HEK293 (cell line): ENCODE data around the gene ERCC2.

Experiments
- CTCF ChIA-PET: fragments of 350-600 bp; formaldehyde crosslinking; extraction: SDS; loops from one replicate; lab custom pipeline; 2021; ENCODE audit warnings: antibody characterized with exemption; lab: Yijun Ruan, JAX
- POLR2A ChIA-PET: fragments of 300-600 bp; formaldehyde crosslinking; extraction: SDS; loops from one replicate; lab custom pipeline; 2020; ENCODE audit warnings: antibody characterized with exemption, inconsistent platforms; lab: Yijun Ruan, JAX
- H3K27ac ChIP-seq: fragments of 200-500 bp; sonication (Bioruptor generic); 2 replicates; pipeline ENCODE4 v1.5.1; 2014; ENCODE audit warnings: low read depth, low read length, control low read depth, inconsistent platforms; ENCODE audit errors: extremely low read depth
- H3K36me3 ChIP-seq, 2 experiments: fragments of 200-500 bp in 1 of 2; sonication (Bioruptor generic) in 1 of 2; 1 replicate in 1 of 2; 2 replicates in 1 of 2; pipeline ENCODE4 v1.5.1; 2014 to 2017; ENCODE audit warnings: inconsistent platforms in 2 of 2, low read length in 2 of 2; ENCODE audit not compliant: control insufficient read depth in 2 of 2, insufficient read depth in 1 of 2
- H3K4me1 ChIP-seq: fragments of 200-500 bp; sonication (Bioruptor generic); 2 replicates; pipeline ENCODE4 v1.5.1; 2014; ENCODE audit warnings: mild to moderate bottlenecking, low read length, inconsistent platforms; ENCODE audit not compliant: control insufficient read depth, insufficient read depth
- H3K4me3 ChIP-seq: 2 replicates; pipeline ENCODE4 v1.5.1; 2011; ENCODE audit warnings: low read depth, mild to moderate bottlenecking, control low read depth, low read length, moderate library complexity
- H3K9me3 ChIP-seq: fragments of 200-500 bp; sonication (Bioruptor generic); 2 replicates; pipeline ENCODE4 v1.5.1; 2014; ENCODE audit warnings: low read depth, low read length, inconsistent platforms; ENCODE audit not compliant: control insufficient read depth, insufficient read depth
- BCL11B ChIP-seq: fragments of 450-650 bp; formaldehyde crosslinking; IDR thresholded peaks from 2 replicates; pipeline ENCODE4 v1.5.1; 2016; ENCODE audit warnings: low read depth, missing biosample characterization, missing genetic modification characterization
- EGR2 ChIP-seq: fragments of 450-650 bp; formaldehyde crosslinking; IDR thresholded peaks from 2 replicates; pipeline ENCODE4 v1.5.1; 2016; ENCODE audit warnings: low read depth, missing biosample characterization, missing genetic modification characterization
- GLIS1 ChIP-seq: fragments of 450-650 bp; formaldehyde crosslinking; IDR thresholded peaks from 2 replicates; pipeline ENCODE4 v1.5.1; 2016; ENCODE audit warnings: missing biosample characterization, missing genetic modification characterization
- IKZF3 ChIP-seq: fragments of 450-650 bp; IDR thresholded peaks from 2 replicates; pipeline ENCODE4 v1.5.0; 2018; ENCODE audit warnings: missing biosample characterization, mild to moderate bottlenecking, missing genetic modification characterization, moderate library complexity
- KLF16 ChIP-seq: fragments of 450-650 bp; formaldehyde crosslinking; IDR thresholded peaks from 2 replicates; pipeline ENCODE4 v1.5.1; 2017; ENCODE audit warnings: missing biosample characterization, missing genetic modification characterization
- KLF9 ChIP-seq: fragments of 450-650 bp; formaldehyde crosslinking; IDR thresholded peaks from 2 replicates; pipeline ENCODE4 v1.5.1; 2016; ENCODE audit warnings: missing biosample characterization, missing genetic modification characterization, low read depth
- OVOL3 ChIP-seq: fragments of 450-650 bp; formaldehyde crosslinking; IDR thresholded peaks from 2 replicates; pipeline ENCODE4 v1.5.1; 2016; ENCODE audit warnings: missing biosample characterization, missing genetic modification characterization
- SP3 ChIP-seq: fragments of 450-650 bp; formaldehyde crosslinking; IDR thresholded peaks from 2 replicates; pipeline ENCODE4 v1.5.1; 2016; ENCODE audit warnings: missing biosample characterization, missing genetic modification characterization
- TCF7L2 ChIP-seq: IDR thresholded peaks from 2 replicates; pipeline ENCODE4 v1.6.1; 2011; ENCODE audit warnings: low read depth, mild to moderate bottlenecking, inconsistent platforms, low read length, moderate library complexity, borderline replicate concordance
- WT1 ChIP-seq: fragments of 450-650 bp; formaldehyde crosslinking; IDR thresholded peaks from 2 replicates; pipeline ENCODE4 v1.5.1; 2016; ENCODE audit warnings: missing biosample characterization, missing genetic modification characterization
- ZBTB17 ChIP-seq: fragments of 450-650 bp; formaldehyde crosslinking; IDR thresholded peaks from 2 replicates; pipeline ENCODE4 v1.5.1; 2016; ENCODE audit warnings: missing biosample characterization, missing genetic modification characterization
- ZBTB44 ChIP-seq: fragments of 450-650 bp; IDR thresholded peaks from 2 replicates; pipeline ENCODE4 v1.5.1; 2018; ENCODE audit warnings: missing biosample characterization, mild to moderate bottlenecking, missing genetic modification characterization
- ZFHX2 ChIP-seq: fragments of 450-650 bp; formaldehyde crosslinking; conservative IDR thresholded peaks from 2 replicates; pipeline ENCODE4 v1.5.1; 2016; ENCODE audit warnings: missing biosample characterization, missing genetic modification characterization
- ZIC2 ChIP-seq: fragments of 450-650 bp; formaldehyde crosslinking; IDR thresholded peaks from 2 replicates; pipeline ENCODE4 v1.5.1; 2016; ENCODE audit warnings: missing biosample characterization, missing genetic modification characterization
- ZNF138 ChIP-seq: fragments of 450-650 bp; formaldehyde crosslinking; IDR thresholded peaks from 2 replicates; pipeline ENCODE4 v1.5.1; 2016; ENCODE audit warnings: missing biosample characterization, missing genetic modification characterization, borderline replicate concordance
- ZNF175 ChIP-seq: fragments of 450-650 bp; formaldehyde crosslinking; IDR thresholded peaks from 2 replicates; pipeline ENCODE4 v1.5.1; 2016; ENCODE audit warnings: missing biosample characterization, missing genetic modification characterization
- ZNF18 ChIP-seq: fragments of 450-650 bp; formaldehyde crosslinking; IDR thresholded peaks from 2 replicates; pipeline ENCODE4 v1.5.1; 2016; ENCODE audit warnings: missing biosample characterization, missing genetic modification characterization
- ZNF184 ChIP-seq: fragments of 450-650 bp; IDR thresholded peaks from 2 replicates; pipeline ENCODE4 v1.5.1; 2018; ENCODE audit warnings: missing biosample characterization, mild to moderate bottlenecking, missing genetic modification characterization
- ZNF239 ChIP-seq: fragments of 450-650 bp; formaldehyde crosslinking; IDR thresholded peaks from 2 replicates; pipeline ENCODE4 v1.5.1; 2016; ENCODE audit warnings: missing biosample characterization, missing genetic modification characterization
- ZNF274 ChIP-seq, 2 experiments: fragments of 200-500 bp in 1 of 2; fragments of 450-650 bp in 1 of 2; sonication (Bioruptor generic) in 1 of 2; formaldehyde crosslinking in 1 of 2; IDR thresholded peaks; 2 replicates each; pipeline versions ENCODE4 v1.5.1 to v1.6.1; 2014 to 2016; ENCODE audit warnings: borderline replicate concordance in 1 of 2, inconsistent platforms in 1 of 2, low read length in 1 of 2, missing biosample characterization in 1 of 2, missing genetic modification characterization in 1 of 2
- ZNF426 ChIP-seq: fragments of 450-650 bp; formaldehyde crosslinking; IDR thresholded peaks from 2 replicates; pipeline ENCODE4 v1.5.1; 2017; ENCODE audit warnings: missing biosample characterization, missing genetic modification characterization, mild to moderate bottlenecking, inconsistent platforms, moderate library complexity
- ZNF433 ChIP-seq: fragments of 450-650 bp; formaldehyde crosslinking; IDR thresholded peaks from 2 replicates; pipeline ENCODE4 v1.5.1; 2016; ENCODE audit warnings: missing biosample characterization, missing genetic modification characterization, low read depth
- ZNF530 ChIP-seq: fragments of 450-650 bp; formaldehyde crosslinking; IDR thresholded peaks from 2 replicates; pipeline ENCODE4 v1.5.1; 2016; ENCODE audit warnings: low read depth, missing biosample characterization, missing genetic modification characterization
- ZNF560 ChIP-seq: fragments of 450-650 bp; formaldehyde crosslinking; IDR thresholded peaks from 2 replicates; pipeline ENCODE4 v1.5.1; 2017; ENCODE audit warnings: missing biosample characterization, missing genetic modification characterization, borderline replicate concordance
- ZNF561 ChIP-seq: fragments of 450-650 bp; IDR thresholded peaks from 2 replicates; pipeline ENCODE4 v1.5.1; 2018; ENCODE audit warnings: missing biosample characterization, missing genetic modification characterization, borderline replicate concordance
- ZNF600 ChIP-seq: fragments of 450-650 bp; formaldehyde crosslinking; IDR thresholded peaks from 2 replicates; pipeline ENCODE4 v1.5.1; 2016; ENCODE audit warnings: missing biosample characterization, missing genetic modification characterization
- ZNF624 ChIP-seq: fragments of 450-650 bp; formaldehyde crosslinking; IDR thresholded peaks from 2 replicates; pipeline ENCODE4 v1.5.1; 2017; ENCODE audit warnings: missing biosample characterization, missing genetic modification characterization
- ZNF670 ChIP-seq: fragments of 450-650 bp; formaldehyde crosslinking; IDR thresholded peaks from 2 replicates; pipeline ENCODE4 v1.5.1; 2016; ENCODE audit warnings: missing biosample characterization, missing genetic modification characterization, low read depth
- ZNF677 ChIP-seq: fragments of 450-650 bp; IDR thresholded peaks from 2 replicates; pipeline ENCODE4 v1.5.0; 2018; ENCODE audit warnings: missing biosample characterization, mild to moderate bottlenecking, missing genetic modification characterization, moderate library complexity
- ZNF76 ChIP-seq: fragments of 450-650 bp; formaldehyde crosslinking; IDR thresholded peaks from 2 replicates; pipeline ENCODE4; 2016; ENCODE audit warnings: low read depth, missing biosample characterization, missing genetic modification characterization, borderline replicate concordance
- ZNF777 ChIP-seq: fragments of 450-650 bp; formaldehyde crosslinking; IDR thresholded peaks from 2 replicates; pipeline ENCODE4 v1.5.1; 2017; ENCODE audit warnings: missing biosample characterization, missing genetic modification characterization, borderline replicate concordance
- ZNF843 ChIP-seq: fragments of 450-650 bp; formaldehyde crosslinking; IDR thresholded peaks from 2 replicates; pipeline ENCODE4 v1.5.1; 2016; ENCODE audit warnings: missing biosample characterization, missing genetic modification characterization
- ZSCAN23 ChIP-seq: fragments of 450-650 bp; formaldehyde crosslinking; IDR thresholded peaks from 2 replicates; pipeline ENCODE4 v1.5.1; 2016; ENCODE audit warnings: missing biosample characterization, missing genetic modification characterization
- ZXDB ChIP-seq: fragments of 450-650 bp; formaldehyde crosslinking; IDR thresholded peaks from 2 replicates; pipeline ENCODE4 v1.5.1; 2016; ENCODE audit warnings: missing biosample characterization, missing genetic modification characterization
- TF ChIP-seq, protein P1 (sequence below): fragments of 450-650 bp; formaldehyde crosslinking; IDR thresholded peaks from 2 replicates; pipeline ENCODE4 v1.5.1; 2016; ENCODE audit warnings: missing biosample characterization, missing genetic modification characterization

ERCC2 gene

DNA sequence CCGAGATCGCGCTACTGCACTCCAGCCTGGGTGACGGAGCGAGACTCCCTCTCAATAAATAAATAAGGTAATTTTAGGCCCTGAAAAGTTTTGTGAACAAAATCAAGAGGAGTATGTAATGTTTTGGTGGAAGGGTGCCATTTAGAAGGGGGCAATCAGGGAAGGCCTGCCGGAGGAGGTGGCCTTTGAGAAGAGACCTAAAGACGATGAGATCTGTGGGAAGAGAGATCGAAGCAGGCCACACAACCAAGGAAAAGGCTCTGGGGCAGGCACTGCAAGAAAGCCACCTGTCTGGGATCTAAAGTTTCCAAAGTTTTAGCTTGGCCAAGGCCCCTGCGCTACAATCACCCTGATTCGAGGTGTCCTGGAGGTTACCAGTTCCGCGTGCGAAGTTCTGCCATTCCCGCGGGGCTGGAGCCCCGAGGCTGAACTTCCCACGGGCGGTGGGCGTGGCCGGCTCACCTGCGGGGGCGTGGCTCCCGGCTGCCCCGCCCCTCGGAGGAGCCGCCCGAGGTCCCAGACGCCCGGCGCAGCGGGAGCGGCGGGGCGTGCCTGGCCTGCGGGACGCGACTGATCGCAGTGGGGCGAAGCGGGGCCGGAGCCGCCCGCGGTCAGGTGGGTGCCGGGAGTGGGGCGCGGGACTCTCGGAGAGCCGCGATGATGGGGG lies 30.0 kb downstream of the ERCC2 start, which contains the start of gene KLC3:
Gene KLC3, plus strand, starts transcription at position 519 of the 667 bp plus-strand sequence. CDS start 4,792 bp downstream, outside the sequence.
- Histone ChIP-seq H3K36me3 (no peaks in the 10 kb centered on the region; a peak in 1 of 3 replicates), H3K9me3 (no peaks in the 10 kb centered on the region), H3K27ac (no peak within 1 kb of the TSS; the same call in 1 of the 2 replicates), H3K4me1 (no peaks in the 10 kb centered on the region), H3K4me3 (peak within 1 kb of the TSS; percentile 52)
- CTCF ChIA-PET = interaction anchor here (2.5 to 3.4 kb wide), 2 partner anchors 62 to 91 kb away, joined by 12 read pairs; no protein-coding TSS in a partner anchor
- POLR2A ChIA-PET = interaction anchor here (0.5 kb wide), 1 partner anchor 165 kb away, joined by 4 read pairs; no protein-coding TSS in a partner anchor
- TF ChIP-seq ZNF239 (tag by site-specific recombination) (no peak), ZNF530 (tag by site-specific recombination) (no peak), ZNF560 (no peak), SP3 (tag by site-specific recombination) (peak; percentile 44; the same call in 1 of the 2 replicates), KLF9 (tag by site-specific recombination) (peak; percentile 94), ZFHX2 (peak; percentile 22; the same call in 1 of the 2 replicates), ZNF175 (tag by site-specific recombination) (no peak), ZBTB17 (tag by site-specific recombination) (peak; percentile 18; the same call in 1 of the 2 replicates), ZBTB44 (tag by site-specific recombination) (no peak), ZNF184 (tag by site-specific recombination) (no peak), ZNF426 (no peak), ZNF777 (tag by site-specific recombination) (no peak), ZXDB (tag by site-specific recombination) (0 out of 2 replicates have a peak, but pooled peaks have one; percentile 33), TCF7L2 (no peak), ZNF274 (IDR thresholded peaks at IDR 0.05; ENCODE audit: low read length) (no peak), ZNF274 (tag by site-specific recombination; IDR thresholded peaks at IDR 0.05; ENCODE audit: borderline replicate concordance) (no peak), IKZF3 (tag by site-specific recombination) (peak; percentile 45; the same call in 1 of the 2 replicates), ZNF76 (tag by site-specific recombination) (no peak), ZNF624 (tag by site-specific recombination) (no peak), WT1 (no peak), ZNF18 (no peak), BCL11B (tag by site-specific recombination) (no peak), ZNF561 (tag by site-specific recombination) (peak; percentile 76), ZNF600 (tag by site-specific recombination) (0 out of 2 replicates have a peak, but pooled peaks have one; percentile 22), ZNF670 (tag by site-specific recombination) (no peak), ZNF843 (tag by site-specific recombination) (no peak), ZNF677 (tag by site-specific recombination) (no peak), EGR2 (peak; percentile 23; the same call in 1 of the 2 replicates), GLIS1 (tag by site-specific recombination) (no peak; the same call in 1 of the 2 replicates), ZIC2 (no peak), ZNF433 (tag by site-specific recombination) (no peak), ZNF138 (no peak), OVOL3 (no peak), ZSCAN23 (tag by site-specific recombination) (no peak), KLF16 (tag by site-specific recombination) (peak; percentile 35; the same call in 1 of the 2 replicates)
- TF ChIP-seq, protein P1, sequence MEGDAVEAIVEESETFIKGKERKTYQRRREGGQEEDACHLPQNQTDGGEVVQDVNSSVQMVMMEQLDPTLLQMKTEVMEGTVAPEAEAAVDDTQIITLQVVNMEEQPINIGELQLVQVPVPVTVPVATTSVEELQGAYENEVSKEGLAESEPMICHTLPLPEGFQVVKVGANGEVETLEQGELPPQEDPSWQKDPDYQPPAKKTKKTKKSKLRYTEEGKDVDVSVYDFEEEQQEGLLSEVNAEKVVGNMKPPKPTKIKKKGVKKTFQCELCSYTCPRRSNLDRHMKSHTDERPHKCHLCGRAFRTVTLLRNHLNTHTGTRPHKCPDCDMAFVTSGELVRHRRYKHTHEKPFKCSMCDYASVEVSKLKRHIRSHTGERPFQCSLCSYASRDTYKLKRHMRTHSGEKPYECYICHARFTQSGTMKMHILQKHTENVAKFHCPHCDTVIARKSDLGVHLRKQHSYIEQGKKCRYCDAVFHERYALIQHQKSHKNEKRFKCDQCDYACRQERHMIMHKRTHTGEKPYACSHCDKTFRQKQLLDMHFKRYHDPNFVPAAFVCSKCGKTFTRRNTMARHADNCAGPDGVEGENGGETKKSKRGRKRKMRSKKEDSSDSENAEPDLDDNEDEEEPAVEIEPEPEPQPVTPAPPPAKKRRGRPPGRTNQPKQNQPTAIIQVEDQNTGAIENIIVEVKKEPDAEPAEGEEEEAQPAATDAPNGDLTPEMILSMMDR (tag by site-specific recombination) = no peak
